Stimulated activated CD8-positive, alpha-beta memory T cell treated with anti-CD3 and anti-CD28 coated beads, Interleukin-15, amount 100 ng/mL, for 24 hours (primary cell): Measurements from ENCODE around the gene SHB.

ENCODE experiments used
- DNase-seq: peaks from one replicate; pipeline ENCODE4 v3.0.0-alpha.2; 2020; ENCODE audit warnings: low read depth

Gene SHB

DNA sequence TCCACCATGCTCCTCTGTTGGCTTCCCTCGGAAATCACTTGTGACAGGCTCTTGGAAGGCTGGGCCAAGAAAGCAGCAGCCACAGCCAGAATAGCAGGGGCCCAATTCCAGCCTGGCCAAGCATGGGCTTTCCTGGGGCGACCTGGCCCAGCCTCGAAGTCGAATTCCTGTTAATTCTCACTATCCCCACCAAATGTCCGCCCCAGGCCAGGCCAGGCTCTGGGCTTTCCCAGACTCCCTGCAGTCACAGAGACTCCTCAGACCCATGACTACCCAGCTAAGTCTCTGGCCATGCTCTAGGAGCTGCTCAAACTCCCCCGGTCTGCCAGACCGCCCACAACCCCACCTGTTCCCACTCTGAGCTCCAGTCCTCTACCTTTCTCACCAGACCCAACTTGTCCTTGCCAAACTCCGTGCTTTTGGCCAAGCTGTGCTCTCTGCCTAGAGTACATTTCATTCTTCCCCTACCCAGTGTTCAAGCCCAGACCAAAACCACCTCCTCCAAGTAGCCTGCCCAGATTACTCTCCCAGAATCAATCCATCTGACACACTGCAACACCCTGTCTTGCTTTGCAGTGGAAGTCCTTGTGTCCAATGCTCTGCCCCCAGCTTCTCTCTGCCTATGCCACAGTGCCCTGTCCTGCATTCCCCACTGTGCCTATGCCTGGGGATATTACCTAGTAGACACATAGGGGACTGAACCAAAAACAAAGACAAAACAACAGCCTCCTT is 26.2 kb downstream of the SHB start:
- DNase-seq: no peak

DNA sequence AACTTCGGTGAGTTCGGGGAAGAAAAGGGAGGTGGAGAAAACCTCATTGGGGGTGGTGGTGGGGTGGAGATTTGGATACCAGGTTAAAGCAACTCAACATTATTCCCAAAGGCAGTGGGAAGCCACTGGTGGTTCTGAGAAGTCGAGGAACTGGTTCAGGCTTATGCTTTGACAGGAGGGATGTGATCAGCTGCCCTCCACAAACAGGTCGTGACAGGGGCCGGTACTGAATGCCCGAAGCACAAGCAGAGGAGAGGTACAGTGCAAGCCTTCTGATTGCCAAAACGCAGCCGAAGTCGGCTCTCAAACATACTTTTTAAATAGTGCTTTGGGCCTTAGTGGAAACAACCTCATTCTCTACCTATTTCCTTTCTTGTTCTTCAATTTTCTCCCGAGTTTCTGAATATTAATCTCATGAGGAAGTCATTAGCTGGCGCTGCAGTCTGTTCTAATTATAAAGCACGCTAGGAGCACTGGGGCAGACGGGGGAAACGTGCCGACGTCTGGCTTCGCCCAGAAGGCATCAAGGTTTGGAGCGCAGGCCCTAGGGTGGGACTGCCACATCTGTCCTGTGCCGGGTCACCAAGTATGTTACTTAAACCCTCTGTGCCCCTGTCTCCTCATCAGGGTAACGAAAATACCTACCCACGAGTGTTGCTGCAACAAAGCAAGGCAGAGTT is 27.3 kb downstream of the SHB start:
- DNase-seq: no peak

DNA sequence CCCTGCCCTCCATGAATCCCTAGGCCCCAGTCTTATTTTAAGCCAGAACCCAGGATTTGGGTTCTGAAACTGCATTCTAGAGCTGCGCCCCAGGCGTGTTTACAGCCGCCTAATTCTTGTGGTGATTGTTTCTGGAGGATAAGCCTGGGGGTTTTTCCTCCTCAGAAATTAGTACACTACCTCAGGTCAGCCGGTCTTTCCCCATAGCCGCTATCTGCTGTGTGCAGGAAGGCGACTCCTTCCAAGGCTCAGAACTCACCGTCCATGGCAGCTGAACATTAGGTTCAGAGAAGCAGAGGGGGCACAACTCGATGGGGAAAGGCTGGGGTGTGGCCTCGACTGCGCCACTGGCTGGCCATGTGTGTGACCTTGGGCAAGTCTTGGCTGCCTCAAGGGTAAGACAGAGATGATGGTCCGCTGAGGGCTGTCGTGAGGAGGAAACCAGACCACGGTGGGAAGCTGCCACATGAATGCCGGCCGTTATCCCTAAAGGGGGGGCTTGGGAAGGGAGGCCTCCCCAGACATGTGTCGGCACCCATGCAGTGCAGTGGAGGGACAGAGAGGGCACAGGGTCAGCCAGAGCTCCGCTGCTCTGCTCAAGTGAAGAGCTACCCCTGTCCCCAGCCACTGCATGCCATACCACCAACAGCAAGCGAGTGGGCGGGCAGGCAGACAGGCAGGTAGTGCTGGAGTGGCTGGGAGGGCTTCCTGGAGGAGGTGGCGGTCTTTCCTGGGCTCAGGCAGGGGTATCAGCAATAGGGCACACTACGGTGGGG is 28.9 kb downstream of the SHB start:
- DNase-seq: no peak

DNA sequence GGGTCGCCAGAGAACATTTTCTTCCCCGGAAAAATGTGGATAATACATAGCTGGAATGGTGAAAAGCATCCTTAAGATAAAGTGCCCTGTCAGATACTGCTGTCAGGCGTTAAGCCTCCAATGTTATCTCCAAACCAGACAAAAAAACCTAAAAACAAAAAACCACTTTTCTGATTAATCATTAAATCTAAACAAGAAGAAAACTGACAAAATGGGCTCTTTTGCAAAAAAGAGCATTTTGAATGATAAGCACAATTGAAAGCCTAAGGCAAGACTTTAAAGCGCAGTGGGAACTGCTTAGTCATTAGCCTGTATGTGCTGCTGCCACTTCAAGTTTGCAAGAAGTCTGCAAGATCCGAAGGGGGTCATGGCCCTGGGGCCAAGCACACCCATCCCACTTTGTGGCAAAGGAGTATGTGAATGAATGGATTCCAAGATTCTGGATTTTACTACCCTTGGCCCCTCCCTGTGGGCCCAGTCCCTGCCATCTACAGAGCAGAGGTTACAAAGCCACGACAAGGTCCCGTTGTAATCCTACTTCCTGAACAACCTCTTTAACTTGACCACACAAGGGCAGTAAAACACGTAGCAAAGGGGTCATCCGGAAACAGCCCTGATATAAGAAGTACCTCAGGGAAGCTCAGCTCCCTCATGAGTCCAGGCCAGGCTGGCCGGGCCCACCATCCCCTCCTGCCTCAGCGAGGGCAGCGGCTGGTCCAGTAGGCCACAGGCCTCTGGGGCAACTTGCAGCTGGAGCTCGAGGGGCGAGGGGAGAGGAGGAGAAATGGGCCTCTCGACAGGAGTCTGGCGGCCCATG is 29.7 kb downstream of the SHB start:
- DNase-seq: no peak

DNA sequence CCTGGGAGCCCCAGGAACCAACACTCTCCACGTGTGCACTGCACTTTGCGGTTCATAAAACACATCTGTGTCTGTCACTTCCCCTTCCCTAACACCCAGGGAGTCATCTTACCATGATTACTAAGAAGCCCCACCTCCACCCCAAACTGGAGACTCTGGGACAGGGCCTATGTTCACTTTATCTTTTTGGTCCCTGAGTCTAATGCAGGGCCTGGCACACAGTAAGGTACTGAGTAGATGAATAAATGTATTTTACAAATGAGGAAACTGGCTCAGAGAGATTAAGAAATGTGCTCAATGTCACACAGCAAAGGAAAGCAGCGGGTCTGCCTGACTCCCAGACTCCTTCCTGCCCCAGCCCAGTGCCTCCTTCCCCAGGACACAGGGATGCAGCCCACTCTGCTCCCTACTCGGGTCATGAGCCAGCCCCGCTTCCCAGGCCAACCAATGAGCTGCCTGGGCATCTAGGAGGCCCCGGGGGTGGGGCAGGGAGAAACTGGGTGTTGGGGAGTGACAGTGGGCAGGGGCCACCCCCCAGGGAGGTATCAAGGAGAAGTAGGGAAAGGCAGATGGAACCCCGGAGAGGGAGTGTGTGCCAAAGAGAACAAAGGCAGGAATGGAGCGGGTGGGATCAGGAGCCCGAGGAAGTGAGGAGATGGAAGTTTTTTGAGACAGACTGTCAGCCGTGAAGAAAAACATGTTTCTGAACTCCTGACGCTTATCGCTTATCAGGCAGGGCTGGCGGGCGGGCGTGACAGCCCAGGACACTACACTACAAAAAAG is 30.5 kb downstream of the SHB start:
- no peak for DNase-seq

DNA sequence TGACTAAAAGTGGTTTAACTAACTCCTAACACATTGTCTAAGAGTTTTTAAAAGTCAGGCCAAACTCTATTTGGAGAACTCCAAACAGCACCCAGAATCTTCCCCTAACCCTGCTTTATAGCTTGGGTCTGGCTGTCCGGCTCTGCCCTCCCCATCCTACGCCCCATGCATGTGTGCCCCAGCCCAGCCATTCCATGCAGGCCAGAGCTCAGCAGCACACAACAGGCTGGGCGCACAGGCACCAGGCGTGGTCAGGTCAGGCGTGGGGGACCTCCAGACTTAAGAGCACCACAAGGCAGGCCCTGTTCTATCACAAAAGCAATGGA is 31.1 kb downstream of the SHB start:
- DNase-seq: no peak

DNA sequence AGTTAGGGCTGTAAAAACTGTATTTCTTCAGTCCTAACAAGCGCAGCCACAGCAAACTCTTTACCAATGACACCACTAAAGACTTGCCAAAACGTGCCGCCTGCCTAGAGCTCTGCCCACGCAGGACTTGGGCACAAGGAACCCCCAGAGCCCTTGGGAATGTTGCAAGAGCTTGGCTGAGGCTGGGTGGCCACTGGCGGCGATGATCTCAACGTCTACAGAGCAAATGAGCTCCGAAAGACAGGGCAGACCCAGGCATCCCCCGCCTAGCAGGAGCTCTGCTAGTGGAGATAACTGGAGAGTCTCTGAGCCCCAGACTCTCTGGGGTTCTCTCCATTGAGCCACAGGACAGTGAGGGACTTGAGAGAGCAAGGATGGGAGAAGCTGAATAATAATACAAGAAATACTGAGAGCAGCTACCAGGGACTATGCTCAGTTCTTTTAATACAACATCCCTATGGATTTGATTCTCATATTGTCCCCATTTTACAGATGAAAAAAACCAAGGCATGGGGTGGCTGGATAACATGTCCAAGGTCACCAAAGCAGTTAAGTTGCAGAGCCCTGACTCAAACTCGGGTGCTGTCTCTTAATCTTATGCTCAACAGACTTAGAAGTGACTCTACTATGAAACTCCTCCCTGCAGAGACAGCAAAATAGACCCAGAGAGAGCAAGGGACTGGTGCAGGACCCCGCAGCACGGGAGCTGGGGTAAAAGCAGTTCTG is 32.5 kb downstream of the SHB start:
- DNase-seq: no peak

DNA sequence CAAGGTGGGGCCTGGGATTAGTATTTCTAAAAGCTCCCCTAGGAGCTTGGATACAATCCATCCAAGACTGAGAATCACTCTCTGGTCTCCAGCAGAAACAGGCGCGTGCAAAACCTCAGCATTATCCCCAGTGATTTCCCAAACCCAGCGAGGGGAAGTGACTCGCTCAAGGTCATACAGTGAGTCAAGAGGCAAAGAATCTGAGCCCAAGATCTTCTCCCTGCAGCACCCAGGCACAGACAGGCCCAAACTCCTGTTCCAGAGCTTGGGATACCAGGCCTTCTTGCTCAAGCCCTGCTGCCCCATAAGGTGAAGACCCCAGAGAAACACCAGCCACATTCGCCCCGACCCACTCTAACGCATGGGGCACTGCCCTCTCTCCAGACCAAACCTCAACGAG is 33.2 kb downstream of the SHB start:
- DNase-seq: no peak

DNA sequence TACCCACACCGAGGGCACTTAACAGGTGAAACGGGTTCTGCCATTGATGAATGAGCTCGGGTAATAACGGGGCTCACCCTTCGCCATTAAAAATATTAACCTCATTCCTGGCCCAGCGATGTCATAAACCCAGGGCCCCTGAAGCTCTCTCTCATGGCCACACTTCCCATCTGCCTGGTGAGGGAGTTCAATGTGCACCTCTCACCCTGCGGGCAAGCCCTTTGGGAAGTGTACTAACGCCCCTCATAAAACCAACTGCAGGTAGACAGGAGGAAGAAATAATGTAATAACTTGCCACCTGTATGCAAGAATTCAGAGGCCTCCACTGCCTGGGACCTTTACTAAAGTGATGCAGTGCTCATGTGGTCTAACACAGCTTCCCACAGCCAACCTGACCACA is 35.1 kb downstream of the SHB start:
- no peak for DNase-seq

DNA sequence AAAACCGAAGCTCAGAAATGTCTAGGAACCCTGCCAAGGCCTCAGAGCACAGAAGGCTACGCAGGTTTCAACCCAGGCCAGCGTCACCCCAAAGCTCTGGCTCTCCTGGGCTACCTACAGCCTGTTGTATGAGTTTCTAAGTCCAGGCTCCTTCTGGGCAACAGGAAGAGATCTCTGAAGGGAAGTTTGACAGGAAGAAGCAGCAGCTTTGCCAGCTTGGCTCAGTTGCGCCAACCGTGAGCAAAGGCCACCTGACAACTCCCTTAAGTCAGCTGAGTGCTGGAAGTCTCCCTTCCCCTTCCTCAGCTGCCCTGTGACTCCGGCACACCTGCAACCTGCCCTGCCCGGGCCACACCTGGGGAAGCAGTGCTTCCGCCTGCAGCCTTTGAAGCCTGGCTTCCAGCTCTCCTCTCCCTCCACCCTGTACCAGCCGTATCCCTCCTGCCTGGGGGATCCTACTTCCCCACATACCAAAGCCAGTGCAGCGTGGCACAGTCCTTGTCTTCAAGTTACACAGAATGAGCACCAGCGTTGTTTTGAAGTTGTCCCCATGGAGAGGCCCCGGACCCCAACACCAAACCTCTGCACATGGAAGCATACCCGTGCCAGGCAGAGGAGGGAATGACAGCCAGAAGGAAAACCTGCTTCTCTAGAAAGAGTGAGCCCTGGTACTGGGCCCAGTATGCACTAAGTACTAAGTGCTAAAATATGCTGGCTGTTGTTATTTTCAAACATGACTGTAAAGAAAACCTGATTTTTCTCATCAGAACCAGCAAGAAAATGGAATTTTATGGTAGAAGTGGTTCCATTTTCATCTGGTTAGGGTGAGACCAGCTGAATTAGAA is 36.5 kb downstream of the SHB start:
- DNase-seq: no peak

DNA sequence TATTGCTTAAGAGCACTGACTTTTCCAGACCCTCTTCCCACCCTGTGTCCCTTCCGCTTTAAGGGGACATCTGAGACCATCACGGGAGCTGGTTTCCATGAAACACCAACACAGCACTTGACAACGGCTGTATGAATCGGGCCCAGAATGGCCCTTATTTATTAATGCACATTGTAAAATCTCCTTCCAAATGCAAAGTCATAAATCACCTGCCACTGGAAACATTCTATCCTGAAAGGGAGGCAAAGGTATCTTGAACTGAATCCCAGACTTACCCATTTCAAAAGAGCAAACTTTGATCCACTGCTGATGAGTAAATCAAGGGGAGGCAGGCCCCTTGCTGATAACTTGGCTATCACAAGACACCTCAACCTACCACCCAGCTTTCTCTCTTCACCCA is 37.4 kb downstream of the SHB start:
- DNase-seq: no peak

DNA sequence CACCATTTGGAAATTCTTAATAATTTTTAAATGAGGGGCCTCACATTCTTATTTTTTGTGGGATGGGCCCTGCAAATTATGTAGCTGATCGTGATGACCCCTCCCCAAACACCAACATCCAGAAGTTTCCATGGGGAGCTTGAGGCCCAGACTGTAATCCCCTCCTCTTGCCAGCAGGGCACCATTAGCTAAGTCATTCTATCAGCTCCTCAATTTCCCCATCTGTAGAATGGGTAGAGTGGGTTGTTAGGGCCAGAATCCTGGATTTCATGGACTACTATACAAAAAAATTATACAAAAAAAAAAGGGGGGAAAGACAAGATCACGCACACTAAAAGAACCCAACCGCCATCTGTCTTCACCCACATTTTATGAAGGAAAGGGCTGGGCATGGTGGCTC is 38.4 kb downstream of the SHB start:
- no peak for DNase-seq

DNA sequence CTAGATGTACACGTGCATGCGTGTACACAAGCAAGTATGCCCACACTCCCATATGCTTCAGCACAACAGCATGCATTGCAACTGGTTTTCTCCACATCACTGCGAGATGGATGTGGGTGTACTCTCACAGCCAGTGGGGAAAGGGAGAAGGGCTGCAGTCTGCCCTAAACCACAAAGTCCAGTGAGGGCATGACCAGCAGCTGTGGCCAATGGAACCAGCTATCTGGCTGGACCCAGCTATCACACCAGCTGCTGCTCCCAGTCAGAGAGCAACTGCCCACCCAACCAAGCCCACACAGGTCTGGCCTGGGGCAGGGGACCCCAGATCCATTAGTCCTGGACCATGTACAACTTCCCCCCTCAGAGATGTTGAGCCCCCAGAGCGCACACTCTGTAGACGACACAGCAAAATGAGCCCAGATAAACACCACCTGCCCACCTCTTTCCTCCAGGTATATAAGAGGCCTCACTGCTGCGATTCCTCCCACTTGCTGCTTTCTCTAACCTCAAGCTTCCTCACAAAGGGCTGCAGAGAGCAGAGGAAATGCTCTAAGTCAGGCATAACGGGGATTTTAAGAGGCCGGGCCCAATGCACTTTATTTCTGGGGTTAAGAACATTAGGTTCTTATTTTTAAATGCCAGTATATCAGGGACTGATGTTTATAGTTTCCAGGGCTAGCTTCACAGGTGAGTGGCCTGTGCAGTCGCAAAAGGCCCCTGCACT is 39.0 kb downstream of the SHB start:
- no peak for DNase-seq

DNA sequence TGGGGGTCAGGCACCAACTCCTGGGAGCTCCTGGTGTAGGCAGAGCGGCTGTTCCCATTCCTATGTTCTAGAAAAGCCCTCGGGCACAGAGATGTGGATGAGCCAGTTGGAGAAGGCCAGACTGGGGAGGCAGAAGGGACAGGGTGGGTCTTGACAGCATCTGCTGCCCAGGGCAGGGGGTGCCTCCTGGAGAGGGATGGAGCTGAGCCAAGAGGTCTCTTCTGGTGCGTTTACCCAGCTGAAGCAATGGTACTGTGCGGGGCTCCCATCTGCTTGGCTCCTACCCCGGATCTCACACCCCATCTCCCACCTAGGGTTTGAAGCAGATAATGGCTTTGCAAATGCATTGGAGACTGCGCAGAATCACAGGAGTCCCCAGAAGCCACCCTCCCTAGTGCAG is 41.3 kb downstream of the SHB start:
- DNase-seq: no peak

DNA sequence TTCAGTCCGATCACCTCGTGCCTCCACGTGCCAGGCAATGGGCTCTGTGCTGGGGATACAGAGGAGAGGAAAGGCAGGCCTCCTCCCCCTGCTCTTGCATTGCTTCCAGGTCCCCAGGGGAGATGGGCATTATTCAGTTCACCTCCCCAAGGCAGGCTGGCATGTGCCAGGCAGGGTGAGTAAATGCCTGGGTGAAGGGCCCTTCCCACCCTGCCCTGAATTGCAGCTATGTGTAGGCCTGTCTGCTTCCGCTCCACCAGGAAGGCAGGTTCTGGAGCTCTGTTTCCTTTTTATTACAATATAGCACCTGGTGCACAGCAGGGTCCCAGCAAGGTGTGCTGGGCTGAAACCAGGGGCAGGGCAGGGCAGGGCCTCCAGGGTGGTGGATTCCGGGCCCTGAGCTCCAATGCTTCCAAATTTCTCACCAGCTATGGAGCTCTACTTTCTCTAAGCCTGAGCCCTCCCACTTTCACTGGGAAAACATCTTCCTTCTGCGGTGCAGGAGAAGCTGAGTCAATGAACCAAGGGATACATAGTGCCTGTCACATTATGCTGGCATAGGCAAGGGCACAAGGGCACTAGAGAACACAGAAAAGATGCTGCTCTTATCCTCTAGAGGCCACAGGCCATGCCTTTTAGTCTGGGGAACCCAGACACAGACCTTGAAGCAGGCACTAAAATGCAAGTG is 42.0 kb downstream of the SHB start:
- no peak for DNase-seq

DNA sequence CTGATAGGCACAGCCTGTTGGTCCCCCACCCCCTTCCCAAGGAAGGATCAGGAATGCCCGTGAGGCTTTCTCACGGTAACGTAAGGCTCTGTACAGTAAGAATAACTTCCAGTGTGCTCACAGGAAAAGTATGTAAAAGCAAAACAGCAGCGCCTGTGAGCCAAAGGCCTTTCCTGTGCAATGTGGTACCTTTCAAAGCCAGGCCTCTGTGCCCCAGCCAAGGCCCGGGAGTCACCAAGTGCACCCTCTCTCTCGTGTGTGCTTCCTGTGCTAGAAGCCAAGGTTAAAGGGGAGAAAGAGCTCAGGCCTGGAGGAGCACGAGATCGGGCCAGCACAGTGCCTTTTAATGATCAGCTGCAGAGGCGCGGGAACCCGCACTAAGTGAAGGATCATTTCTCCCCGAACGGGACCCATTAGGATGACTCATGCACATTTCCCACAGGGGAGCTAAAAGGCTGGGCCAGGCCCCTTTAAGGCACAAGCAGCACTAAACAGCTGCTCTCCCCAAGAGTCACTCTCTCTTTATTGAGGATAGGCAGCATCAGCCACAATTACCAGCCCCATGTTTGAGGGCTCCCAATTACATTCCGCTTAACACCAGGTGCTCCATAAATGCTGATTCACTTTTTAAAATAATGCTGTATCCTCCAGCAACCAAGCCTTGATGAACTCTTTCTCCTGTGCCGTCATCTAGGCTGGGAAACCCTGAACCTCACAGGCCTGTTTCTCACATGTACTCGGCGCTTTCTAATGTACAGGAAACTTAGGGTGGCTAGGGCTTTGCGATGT is 42.8 kb downstream of the SHB start:
- no peak for DNase-seq

DNA sequence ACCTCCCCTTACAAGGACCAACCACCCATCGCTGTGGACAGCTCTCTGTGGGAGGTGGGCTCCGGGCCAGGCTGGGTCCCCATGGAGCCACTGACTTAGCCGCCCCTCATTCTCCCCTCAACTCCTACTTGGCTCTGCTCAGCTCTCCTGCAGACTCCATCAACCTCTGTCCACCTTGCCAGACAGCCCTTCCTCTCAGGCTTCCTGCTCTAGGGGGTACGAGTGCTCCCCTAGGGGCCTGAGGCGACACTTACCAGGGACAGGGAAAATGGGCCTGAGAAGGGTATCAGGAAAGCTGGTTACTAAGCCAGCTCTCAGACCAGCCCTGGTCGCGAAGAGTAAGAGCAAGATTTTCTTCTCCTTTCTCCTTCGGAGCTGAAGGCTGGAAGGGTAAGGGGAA is 43.9 kb downstream of the SHB start:
- DNase-seq: no peak
